WTC11 (cell line): Measurements from ENCODE around the gene RPL21. TPM values are rescaled to one million over a fixed set of nuclear protein-coding genes. Genes with fewer than 3 reads are reported as not detected.

Experiments
- ATAC-seq: fragments of 200-7000 bp; cut with Tn5 transposase; 2 replicates; pipeline ENCODE4 v1.10.0; 2021; ENCODE audit warnings: mild to moderate bottlenecking, moderate library complexity
- CTCF ChIA-PET: fragments of 300-600 bp; sonication (Branson Sonifier 250); formaldehyde crosslinking; loops from one replicate; lab custom pipeline; 2021; ENCODE audit warnings: antibody characterized with exemption; lab: Charles Lee
- POLR2A ChIA-PET: fragments of 350-600 bp; sonication (Branson Sonifier 250); formaldehyde crosslinking; loops from one replicate; lab custom pipeline; 2021; ENCODE audit warnings: antibody characterized with exemption; lab: Charles Lee
- DNase-seq: peaks from one replicate; pipeline ENCODE4 v3.0.0; 2021; ENCODE audit warnings: low spot score
- H3K27ac Mint-ChIP-seq: 2 replicates; pipeline ENCODE4 v1.8.0; 2021; ENCODE audit warnings: mixed read lengths
- H3K27me3 Mint-ChIP-seq: 2 replicates; pipeline ENCODE4 v1.8.0; 2021; ENCODE audit warnings: low read depth, mild to moderate bottlenecking, moderate library complexity, mixed read lengths
- H3K36me3 Mint-ChIP-seq: 2 replicates; pipeline ENCODE4 v1.8.0; 2021; ENCODE audit warnings: mixed read lengths
- H3K4me1 Mint-ChIP-seq: 2 replicates; pipeline ENCODE4 v1.8.0; 2022; ENCODE audit warnings: mixed read lengths
- H3K4me3 Mint-ChIP-seq: 2 replicates; pipeline ENCODE4 v1.8.0; 2021; ENCODE audit warnings: mild to moderate bottlenecking, moderate library complexity, mixed read lengths
- H3K9me3 Mint-ChIP-seq: 2 replicates; pipeline ENCODE4 v1.8.0; 2021; ENCODE audit warnings: mixed read lengths
- CTCF ChIP-seq: fragments of 200-600 bp; IDR thresholded peaks from 2 replicates; pipeline ENCODE4 v1.8.0; 2022; ENCODE audit warnings: antibody characterized with exemption
- ERG ChIP-seq: fragments of 250-450 bp; sonication (Bioruptor Pico); IDR thresholded peaks from 2 replicates; pipeline ENCODE4 v1.8.0; 2021; ENCODE audit warnings: mild to moderate bottlenecking
- GABPB1 ChIP-seq: sonication (generic); formaldehyde crosslinking; IDR thresholded peaks from 2 replicates; pipeline ENCODE4 v1.8.1; 2023; ENCODE audit warnings: mild to moderate bottlenecking, missing genetic modification reagents
- GTF2I ChIP-seq: fragments of 250-450 bp; sonication (Bioruptor Pico); conservative IDR thresholded peaks from 2 replicates; pipeline ENCODE4 v1.4.0; 2021; ENCODE audit warnings: mild to moderate bottlenecking
- MXD4 ChIP-seq: fragments of 250-450 bp; sonication (Bioruptor Pico); IDR thresholded peaks from 2 replicates; pipeline ENCODE4 v1.8.0; 2021; ENCODE audit warnings: mild to moderate bottlenecking, moderate library complexity, borderline replicate concordance
- NFATC4 ChIP-seq: fragments of 250-450 bp; sonication (Bioruptor Pico); IDR thresholded peaks from 2 replicates; pipeline ENCODE4 v1.9.0; 2021; ENCODE audit warnings: mild to moderate bottlenecking
- NR2C2 ChIP-seq: sonication (generic); formaldehyde crosslinking; IDR thresholded peaks from 2 replicates; pipeline ENCODE4 v1.8.0; 2022; ENCODE audit warnings: mild to moderate bottlenecking, missing genetic modification reagents
- OVOL2 ChIP-seq: fragments of 250-450 bp; sonication (Bioruptor Pico); IDR thresholded peaks from 2 replicates; pipeline ENCODE4 v1.9.0; 2021; ENCODE audit warnings: mild to moderate bottlenecking, borderline replicate concordance
- PRDM15 ChIP-seq: sonication (generic); formaldehyde crosslinking; IDR thresholded peaks from 2 replicates; pipeline ENCODE4 v1.8.0; 2022; ENCODE audit warnings: missing genetic modification reagents
- PRRX2 ChIP-seq: fragments of 250-450 bp; sonication (Bioruptor Pico); IDR thresholded peaks from 2 replicates; pipeline ENCODE4 v1.8.0; 2021; ENCODE audit warnings: mild to moderate bottlenecking
- SMAD4 ChIP-seq: sonication (generic); formaldehyde crosslinking; IDR thresholded peaks from 2 replicates; pipeline ENCODE4 v1.8.0; 2022; ENCODE audit warnings: mild to moderate bottlenecking, missing genetic modification reagents
- ZMAT4 ChIP-seq: fragments of 250-450 bp; sonication (Bioruptor Pico); IDR thresholded peaks from 2 replicates; pipeline ENCODE4 v1.9.0; 2021; ENCODE audit warnings: mild to moderate bottlenecking
- ZNF416 ChIP-seq: fragments of 250-450 bp; sonication (Bioruptor Pico); IDR thresholded peaks from 2 replicates; pipeline ENCODE4 v1.9.0; 2021; ENCODE audit warnings: mild to moderate bottlenecking, inconsistent platforms
- ZNF423 ChIP-seq: fragments of 250-450 bp; sonication (Bioruptor Pico); IDR thresholded peaks from 2 replicates; pipeline ENCODE4 v2.1.2; 2022; ENCODE audit warnings: mild to moderate bottlenecking, moderate library complexity
- ZSCAN18 ChIP-seq: fragments of 250-450 bp; sonication (Bioruptor Pico); IDR thresholded peaks from 2 replicates; pipeline ENCODE4 v2.1.2; 2022; ENCODE audit warnings: mild to moderate bottlenecking, moderate library complexity
- total RNA-seq: library from RNA; stranded (reverse); gene quantifications from 3 replicates; pipeline ENCODE4 v1.2.3, GENCODE V29; 2021

The RPL21 gene
- total RNA-seq, 1 experiment from 2014 or later, result 1,082 TPM

- Mint-ChIP-seq H3K36me3 (no peaks in the 10 kb centered on the region), H3K4me3 (no peak overlapping the region), H3K9me3 (peaks cover 15% of the 10 kb centered on the region), H3K27ac (no peak overlapping the region), H3K4me1 (peaks cover under 1% of the 10 kb centered on the region; the same call in 1 of the 2 replicates), H3K27me3 (peaks cover 46% of the 10 kb centered on the region)
- TF ChIP-seq NFATC4, result no peak
- TF ChIP-seq ZNF423 (CRISPR knock-in tag), result no peak
- TF ChIP-seq SMAD4 (CRISPR knock-in tag), result no peak
- POLR2A ChIA-PET, result interaction anchor here (0.6 kb wide), 1 partner anchor 36 kb away, joined by 3 read pairs; no protein-coding TSS in a partner anchor
- ATAC-seq (no peak), DNase-seq (no peak)
- CTCF ChIA-PET, result no interaction called here
These were observed 21.7 kb upstream of the RPL21 start for GRCh38 chr13:27229642-27230041.

GRCh38 chr13:27233964-27234363, 17.4 kb upstream of the RPL21 start:
- no peak for ATAC-seq
- no peak for DNase-seq
- no peaks in the 10 kb centered on the region for H3K36me3 Mint-ChIP-seq
- no peak overlapping the region for H3K27ac Mint-ChIP-seq
- H3K27me3 Mint-ChIP-seq, result peaks cover 5% of the 10 kb centered on the region
- ChIA-PET POLR2A (no interaction called here), CTCF (no interaction called here)
- no peak for TF ChIP-seq ZNF423 (CRISPR knock-in tag)
- no peak for TF ChIP-seq ZNF416 (CRISPR knock-in tag)
- TF ChIP-seq GABPB1 (CRISPR knock-in tag), result no peak
- peaks cover 4% of the 10 kb centered on the region for H3K9me3 Mint-ChIP-seq
- H3K4me3 Mint-ChIP-seq, result no peak overlapping the region
- H3K4me1 Mint-ChIP-seq, result no peaks in the 10 kb centered on the region

- no peak overlapping the region for H3K4me3 Mint-ChIP-seq
- CTCF ChIA-PET, result no interaction called here
- H3K9me3 Mint-ChIP-seq, result no peaks in the 10 kb centered on the region
- H3K4me1 Mint-ChIP-seq, result peaks cover under 1% of the 10 kb centered on the region; the same call in 1 of the 2 replicates
- no peak overlapping the region for H3K27ac Mint-ChIP-seq
- no peak for TF ChIP-seq PRRX2 (CRISPR knock-in tag)
- TF ChIP-seq MXD4 (CRISPR knock-in tag), result no peak
- TF ChIP-seq ZSCAN18 (CRISPR knock-in tag), result no peak
- TF ChIP-seq ZMAT4 (CRISPR knock-in tag), result no peak
- TF ChIP-seq NR2C2, result no peak
- TF ChIP-seq OVOL2 (CRISPR knock-in tag), result no peak
- no peak for TF ChIP-seq CTCF
- no peak for TF ChIP-seq ERG (CRISPR knock-in tag)
- no peak for TF ChIP-seq GTF2I (CRISPR knock-in tag)
- TF ChIP-seq GABPB1 (CRISPR knock-in tag), result no peak
- no peak for TF ChIP-seq PRDM15 (CRISPR knock-in tag)
- TF ChIP-seq, all 79 proteins: peak for 0
- Mint-ChIP-seq H3K27me3 (no peaks in the 10 kb centered on the region), H3K36me3 (no peaks in the 10 kb centered on the region)
- no peak for DNase-seq
- ATAC-seq, result no peak
- POLR2A ChIA-PET, result no interaction called here
These were observed 14.9 kb upstream of the RPL21 start for GRCh38 chr13:27236478-27236877.
